ENCODE data around the gene MGAT4A. TPM values are rescaled to one million over a fixed set of nuclear protein-coding genes. Genes with fewer than 3 reads are reported as not detected.

MGAT4A gene
- total and polyA plus RNA-seq, 9 of the 15 experiments (the other 6 are each of a cell fraction or from before 2014, with no cell fraction given) = 0.03 to 0.53 (median 0.18) TPM; not detected in 2

GRCh38 chr2:98607104-98607503 is 123.8 kb downstream of the MGAT4A start:
- intact Hi-C loops (cut with micrococcal nuclease) = no loop called here
- H2AFZ ChIP-seq (ENCODE audit: low read depth, low read length) = no peak overlapping the region
- no peak for TF ChIP-seq HCFC1 (IDR thresholded peaks at IDR 0.05; ENCODE audit: low read depth, low read length)
- no peak for TF ChIP-seq ZNF184 (CRISPR knock-in tag; IDR thresholded peaks at IDR 0.05)
- TF ChIP-seq NFATC3 (IDR thresholded peaks at IDR 0.05) = no peak
- TF ChIP-seq BRD9 (IDR thresholded peaks at IDR 0.05; ENCODE audit: low read depth, partially characterized antibody) = no peak
- no peak for TF ChIP-seq TEAD4 (IDR thresholded peaks at IDR 0.05; ENCODE audit: low read length)
- no peak for TF ChIP-seq TEAD4 (CRISPR knock-in tag; IDR thresholded peaks at IDR 0.05; ENCODE audit: borderline replicate concordance)
- no peak for TF ChIP-seq KDM1A (IDR thresholded peaks at IDR 0.05)
- no peak for TF ChIP-seq RFX7 (CRISPR knock-in tag; IDR thresholded peaks at IDR 0.05)
- TF ChIP-seq ZNF695 (CRISPR knock-in tag; IDR thresholded peaks at IDR 0.05) = no peak
- TF ChIP-seq RBM39 (optimal IDR thresholded peaks at IDR 0.05; ENCODE audit: low read depth, low read length) = no peak
- TF ChIP-seq ZBTB11 (CRISPR knock-in tag; IDR thresholded peaks at IDR 0.05) = no peak
- TF ChIP-seq CREBBP (IDR thresholded peaks at IDR 0.05; ENCODE audit: low read depth, low read length) = no peak
- no peak for TF ChIP-seq EZH2 (IDR thresholded peaks at IDR 0.05; ENCODE audit: borderline replicate concordance, low read depth, low read length)
- no peak for TF ChIP-seq USF2 (CRISPR knock-in tag; IDR thresholded peaks at IDR 0.05)

More at GRCh38 chr2:98607104-98607503, 123.8 kb downstream of the MGAT4A start:
- in situ Hi-C loops (cut with MboI) = no loop called here
- no peaks in the 10 kb centered on the region for H3K27me3 ChIP-seq (ENCODE audit: control insufficient read depth in 2 of 2, insufficient read depth in 2 of 2, low read length in 2 of 2)
- no peaks in the 10 kb centered on the region for H3K9me3 ChIP-seq (replicated peaks; ENCODE audit: control insufficient read depth, insufficient read depth, low read depth, low read length)
- H3K9me1 ChIP-seq (ENCODE audit: control insufficient read depth, insufficient read depth, low read length) = peaks cover 5% of the 10 kb centered on the region
- no peak for DNase-seq (ENCODE audit: extremely low read depth in 1 of 4, low spot score in 3 of 4)
- no peak for FAIRE-seq
- peak overlapping the region; percentile 99 for H3K4me2 ChIP-seq (ENCODE audit: insufficient read depth, low read length)
- POLR2A ChIA-PET = interaction anchor here (1.2 to 1.4 kb wide), 4 partner anchors 11 to 125 kb away, joined by 3 read pairs; no protein-coding TSS in a partner anchor
- CTCF ChIA-PET (ENCODE audit: low intra/inter-chr PET ratio) = no interaction called here
- H3K27ac ChIP-seq (ENCODE audit: extremely low read depth, low read depth, low read length) = no peak overlapping the region
- no peak for ATAC-seq
- H3K36me3 ChIP-seq (ENCODE audit: control insufficient read depth, insufficient read depth, low read length) = peaks cover 59% of the 10 kb centered on the region
- H4K20me1 ChIP-seq (replicated peaks; ENCODE audit: control insufficient read depth, insufficient read depth, low read length) = no peaks in the 10 kb centered on the region; the same call in 1 of the 2 replicates
- no TSS peak for BruUV-seq (replicated peaks)
- peaks cover 64% of the 10 kb centered on the region for H3K79me2 ChIP-seq (ENCODE audit: control insufficient read depth, insufficient read depth, low read length)
- peak overlapping the region; percentile 99 for H3K4me3 ChIP-seq
- H3K4me1 ChIP-seq (replicated peaks in 1 of 2; ENCODE audit: control insufficient read depth in 2 of 2, insufficient read depth in 2 of 2, low read length in 2 of 2) = peaks cover 17 to 28% of the 10 kb centered on the region in 2 experiments
- H3K9ac ChIP-seq (ENCODE audit: insufficient read depth in 1 of 2, low read depth in 2 of 2, low read length in 2 of 2) = peak overlapping the region in 1 of 2 experiments; percentile 94; a peak in 3 of 4 replicates
- WGBS (ENCODE audit: insufficient coverage, low coverage, missing lambda C conversion rate) = 39% methylated on average over 6 of the region's 6 CpGs

Data from K562 (cell line).